Measurements from ENCODE around the gene ERICH3. TPM values are rescaled to one million over a fixed set of nuclear protein-coding genes. Genes with fewer than 3 reads are reported as not detected.

The ERICH3 gene
- total RNA-seq, 2 experiments from 2014 or later: 0.05 TPM; not detected in 1

Other genes starting within 250 kb of the ERICH3 start
- gene LRRC53, start 161.2 kb downstream of the ERICH3 start, total RNA-seq: not detected
- gene CRYZ, start 59.3 kb upstream of the ERICH3 start, total RNA-seq: 10 to 100 TPM; 18.1 to 19.1 TPM
- gene TYW3, start 59.4 kb upstream of the ERICH3 start, total RNA-seq: 10 to 100 TPM; 16.0 to 16.3 TPM

Measured in activated CD4-positive, alpha-beta memory T cell treated with anti-CD3 and anti-CD28 coated beads, Interleukin-2, amount 10 ng/mL, durations not matched to agents 7 days and 5 days (primary cell).